GM12891 (cell line): Measurements from ENCODE around the gene TNPO2.

Experiments used
- DNase-seq: peaks from one replicate; pipeline ENCODE4 v3.0.0; 2011; ENCODE audit warnings: low spot score; ENCODE audit not compliant: insufficient read length
- FAIRE-seq: peaks from 2 replicates; lab custom pipeline; 2011; peaks lifted over from hg19 to GRCh38; lab: Jason Lieb, UNC
- PAX5 ChIP-seq: IDR thresholded peaks from 2 replicates; pipeline ENCODE4 v1.6.1; 2011; ENCODE audit warnings: low read length, moderate library complexity, mild to moderate bottlenecking; ENCODE audit not compliant: insufficient read depth, severe bottlenecking
- POLR2A ChIP-seq: IDR thresholded peaks from 2 replicates; pipeline ENCODE4 v1.6.1; 2011; ENCODE audit warnings: low read depth, low read length, control low read depth
- POLR2AphosphoS5 ChIP-seq: IDR thresholded peaks from 2 replicates; pipeline ENCODE4 v1.6.1; 2011; ENCODE audit warnings: low read depth, low read length, control low read depth
- POU2F2 ChIP-seq: IDR thresholded peaks from 2 replicates; pipeline ENCODE4 v1.6.1; 2011; ENCODE audit warnings: low read depth, mild to moderate bottlenecking, control low read depth, low read length, moderate library complexity
- SPI1 ChIP-seq: IDR thresholded peaks from 2 replicates; pipeline ENCODE4 v1.6.1; 2011; ENCODE audit warnings: low read depth, low read length, control low read depth
- TAF1 ChIP-seq: IDR thresholded peaks from 2 replicates; pipeline ENCODE4 v1.6.1; 2011; ENCODE audit warnings: low read depth, low read length, control low read depth

TNPO2 gene

DNA sequence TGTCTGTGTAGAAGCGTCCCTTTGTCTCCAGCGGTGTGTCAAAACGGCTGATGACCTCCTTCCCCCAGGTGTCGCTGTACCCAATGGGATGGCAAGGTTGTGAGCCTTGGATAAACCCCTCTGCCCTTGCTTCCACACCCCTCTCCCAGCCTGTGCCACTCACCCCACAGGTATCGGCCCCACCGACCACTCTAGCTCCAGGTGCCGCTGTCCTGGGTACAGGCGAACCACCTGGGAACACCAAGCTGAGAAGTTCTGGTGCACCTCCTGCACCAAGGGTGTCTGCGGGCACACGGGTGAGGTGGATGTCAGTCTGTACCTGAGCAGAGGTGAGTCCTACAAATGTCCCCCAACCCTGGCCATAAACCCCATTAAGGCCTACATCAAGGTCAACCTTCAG lies 73.8 kb downstream of the TNPO2 start:
- FAIRE-seq (no peak), DNase-seq (no peak)
- no peak for TF ChIP-seq POU2F2
- no peak for TF ChIP-seq POLR2A
- no peak for TF ChIP-seq PAX5
- no peak for TF ChIP-seq POLR2AphosphoS5
- TF ChIP-seq SPI1 = no peak
- no peak for TF ChIP-seq TAF1
